HEK293 (cell line): Measurements from ENCODE around the gene SPEM1.

Experiments
- AEBP2 ChIP-seq: fragments of 450-650 bp; formaldehyde crosslinking; IDR thresholded peaks from 2 replicates; pipeline ENCODE4 v1.5.1; 2016; ENCODE audit warnings: missing biosample characterization, missing genetic modification characterization, borderline replicate concordance
- BCL11A ChIP-seq: fragments of 450-650 bp; formaldehyde crosslinking; IDR thresholded peaks from 2 replicates; pipeline ENCODE4 v1.5.1; 2016; ENCODE audit warnings: low read depth, missing biosample characterization, missing genetic modification characterization
- FEZF1 ChIP-seq: fragments of 450-650 bp; formaldehyde crosslinking; IDR thresholded peaks from 2 replicates; pipeline ENCODE4 v1.5.1; 2016; ENCODE audit warnings: missing biosample characterization, missing genetic modification characterization
- IKZF3 ChIP-seq: fragments of 450-650 bp; IDR thresholded peaks from 2 replicates; pipeline ENCODE4 v1.5.0; 2018; ENCODE audit warnings: missing biosample characterization, mild to moderate bottlenecking, missing genetic modification characterization, moderate library complexity
- INSM2 ChIP-seq: fragments of 450-650 bp; formaldehyde crosslinking; IDR thresholded peaks from 2 replicates; pipeline ENCODE4 v1.5.1; 2016; ENCODE audit warnings: missing biosample characterization, missing genetic modification characterization
- KLF16 ChIP-seq: fragments of 450-650 bp; formaldehyde crosslinking; IDR thresholded peaks from 2 replicates; pipeline ENCODE4 v1.5.1; 2017; ENCODE audit warnings: missing biosample characterization, missing genetic modification characterization
- MEIS1 ChIP-seq: sonication (generic); formaldehyde crosslinking; IDR thresholded peaks from 2 replicates; pipeline ENCODE4 v1.8.1; 2022; ENCODE audit warnings: missing genetic modification reagents, mild to moderate bottlenecking, borderline replicate concordance
- OSR2 ChIP-seq: fragments of 450-650 bp; formaldehyde crosslinking; IDR thresholded peaks from 2 replicates; pipeline ENCODE4 v1.5.1; 2016; ENCODE audit warnings: missing biosample characterization, missing genetic modification characterization
- WT1 ChIP-seq: fragments of 450-650 bp; formaldehyde crosslinking; IDR thresholded peaks from 2 replicates; pipeline ENCODE4 v1.5.1; 2016; ENCODE audit warnings: missing biosample characterization, missing genetic modification characterization
- ZBTB1 ChIP-seq: fragments of 450-650 bp; formaldehyde crosslinking; IDR thresholded peaks from 2 replicates; pipeline ENCODE4 v1.5.1; 2016; ENCODE audit warnings: missing biosample characterization, missing genetic modification characterization
- ZBTB20 ChIP-seq: fragments of 450-650 bp; formaldehyde crosslinking; IDR thresholded peaks from 2 replicates; pipeline ENCODE4 v1.5.1; 2016; ENCODE audit warnings: missing biosample characterization, missing genetic modification characterization
- ZBTB48 ChIP-seq: fragments of 450-650 bp; formaldehyde crosslinking; IDR thresholded peaks from 2 replicates; pipeline ENCODE4 v1.5.1; 2016; ENCODE audit warnings: missing biosample characterization, missing genetic modification characterization
- ZEB2 ChIP-seq: fragments of 450-650 bp; formaldehyde crosslinking; IDR thresholded peaks from 2 replicates; pipeline ENCODE4 v1.5.1; 2016; ENCODE audit warnings: missing biosample characterization, missing genetic modification characterization
- ZIC2 ChIP-seq: fragments of 450-650 bp; formaldehyde crosslinking; IDR thresholded peaks from 2 replicates; pipeline ENCODE4 v1.5.1; 2016; ENCODE audit warnings: missing biosample characterization, missing genetic modification characterization
- ZNF214 ChIP-seq: fragments of 450-650 bp; formaldehyde crosslinking; IDR thresholded peaks from 2 replicates; pipeline ENCODE4 v1.5.1; 2017; ENCODE audit warnings: missing biosample characterization, mild to moderate bottlenecking, missing genetic modification characterization, borderline replicate concordance
- ZNF311 ChIP-seq: fragments of 450-650 bp; formaldehyde crosslinking; IDR thresholded peaks from 2 replicates; pipeline ENCODE4 v1.5.1; 2017; ENCODE audit warnings: missing biosample characterization, missing genetic modification characterization, borderline replicate concordance
- ZNF341 ChIP-seq: fragments of 450-650 bp; formaldehyde crosslinking; IDR thresholded peaks from 2 replicates; pipeline ENCODE4; 2016; ENCODE audit warnings: low read depth, missing biosample characterization, missing genetic modification characterization
- ZNF350 ChIP-seq: fragments of 450-650 bp; formaldehyde crosslinking; IDR thresholded peaks from 2 replicates; pipeline ENCODE4 v1.5.0; 2017; ENCODE audit warnings: missing biosample characterization, mild to moderate bottlenecking, missing genetic modification characterization
- ZNF366 ChIP-seq: fragments of 450-650 bp; formaldehyde crosslinking; conservative IDR thresholded peaks from 2 replicates; pipeline ENCODE4 v1.5.1; 2016; ENCODE audit warnings: missing biosample characterization, missing genetic modification characterization
- ZNF394 ChIP-seq: fragments of 450-650 bp; formaldehyde crosslinking; IDR thresholded peaks from 2 replicates; pipeline ENCODE4 v1.5.1; 2016; ENCODE audit warnings: missing biosample characterization, missing genetic modification characterization, mild to moderate bottlenecking, moderate library complexity, borderline replicate concordance
- ZNF404 ChIP-seq: fragments of 450-650 bp; formaldehyde crosslinking; IDR thresholded peaks from 2 replicates; pipeline ENCODE4 v1.5.1; 2017; ENCODE audit warnings: missing biosample characterization, missing genetic modification characterization
- ZNF433 ChIP-seq: fragments of 450-650 bp; formaldehyde crosslinking; IDR thresholded peaks from 2 replicates; pipeline ENCODE4 v1.5.1; 2016; ENCODE audit warnings: missing biosample characterization, missing genetic modification characterization, low read depth
- ZNF449 ChIP-seq: fragments of 450-650 bp; formaldehyde crosslinking; IDR thresholded peaks from 2 replicates; pipeline ENCODE4 v1.5.1; 2017; ENCODE audit warnings: missing biosample characterization, mild to moderate bottlenecking, missing genetic modification characterization, moderate library complexity
- ZNF561 ChIP-seq: fragments of 450-650 bp; IDR thresholded peaks from 2 replicates; pipeline ENCODE4 v1.5.1; 2018; ENCODE audit warnings: missing biosample characterization, missing genetic modification characterization, borderline replicate concordance
- ZNF585B ChIP-seq: fragments of 450-650 bp; formaldehyde crosslinking; IDR thresholded peaks from 2 replicates; pipeline ENCODE4 v1.5.1; 2016; ENCODE audit warnings: missing biosample characterization, missing genetic modification characterization
- ZNF600 ChIP-seq: fragments of 450-650 bp; formaldehyde crosslinking; IDR thresholded peaks from 2 replicates; pipeline ENCODE4 v1.5.1; 2016; ENCODE audit warnings: missing biosample characterization, missing genetic modification characterization
- ZNF624 ChIP-seq: fragments of 450-650 bp; formaldehyde crosslinking; IDR thresholded peaks from 2 replicates; pipeline ENCODE4 v1.5.1; 2017; ENCODE audit warnings: missing biosample characterization, missing genetic modification characterization
- ZNF768 ChIP-seq: fragments of 450-650 bp; formaldehyde crosslinking; IDR thresholded peaks from 2 replicates; pipeline ENCODE4 v1.5.1; 2018; ENCODE audit warnings: missing biosample characterization, mild to moderate bottlenecking, missing genetic modification characterization
- ZNF776 ChIP-seq: fragments of 450-650 bp; formaldehyde crosslinking; IDR thresholded peaks from 2 replicates; pipeline ENCODE4 v1.5.0; 2017; ENCODE audit warnings: missing biosample characterization, missing genetic modification characterization, borderline replicate concordance
- TF ChIP-seq, protein P1 (sequence below): fragments of 450-650 bp; formaldehyde crosslinking; IDR thresholded peaks from 2 replicates; pipeline ENCODE4 v1.5.1; 2016; ENCODE audit warnings: missing biosample characterization, missing genetic modification characterization, borderline replicate concordance

Gene SPEM1

GRCh38 chr17:7403977-7404736, 16.0 kb upstream of the SPEM1 start, which contains the start of gene TMEM256 (continued):
- TF ChIP-seq, protein P1, sequence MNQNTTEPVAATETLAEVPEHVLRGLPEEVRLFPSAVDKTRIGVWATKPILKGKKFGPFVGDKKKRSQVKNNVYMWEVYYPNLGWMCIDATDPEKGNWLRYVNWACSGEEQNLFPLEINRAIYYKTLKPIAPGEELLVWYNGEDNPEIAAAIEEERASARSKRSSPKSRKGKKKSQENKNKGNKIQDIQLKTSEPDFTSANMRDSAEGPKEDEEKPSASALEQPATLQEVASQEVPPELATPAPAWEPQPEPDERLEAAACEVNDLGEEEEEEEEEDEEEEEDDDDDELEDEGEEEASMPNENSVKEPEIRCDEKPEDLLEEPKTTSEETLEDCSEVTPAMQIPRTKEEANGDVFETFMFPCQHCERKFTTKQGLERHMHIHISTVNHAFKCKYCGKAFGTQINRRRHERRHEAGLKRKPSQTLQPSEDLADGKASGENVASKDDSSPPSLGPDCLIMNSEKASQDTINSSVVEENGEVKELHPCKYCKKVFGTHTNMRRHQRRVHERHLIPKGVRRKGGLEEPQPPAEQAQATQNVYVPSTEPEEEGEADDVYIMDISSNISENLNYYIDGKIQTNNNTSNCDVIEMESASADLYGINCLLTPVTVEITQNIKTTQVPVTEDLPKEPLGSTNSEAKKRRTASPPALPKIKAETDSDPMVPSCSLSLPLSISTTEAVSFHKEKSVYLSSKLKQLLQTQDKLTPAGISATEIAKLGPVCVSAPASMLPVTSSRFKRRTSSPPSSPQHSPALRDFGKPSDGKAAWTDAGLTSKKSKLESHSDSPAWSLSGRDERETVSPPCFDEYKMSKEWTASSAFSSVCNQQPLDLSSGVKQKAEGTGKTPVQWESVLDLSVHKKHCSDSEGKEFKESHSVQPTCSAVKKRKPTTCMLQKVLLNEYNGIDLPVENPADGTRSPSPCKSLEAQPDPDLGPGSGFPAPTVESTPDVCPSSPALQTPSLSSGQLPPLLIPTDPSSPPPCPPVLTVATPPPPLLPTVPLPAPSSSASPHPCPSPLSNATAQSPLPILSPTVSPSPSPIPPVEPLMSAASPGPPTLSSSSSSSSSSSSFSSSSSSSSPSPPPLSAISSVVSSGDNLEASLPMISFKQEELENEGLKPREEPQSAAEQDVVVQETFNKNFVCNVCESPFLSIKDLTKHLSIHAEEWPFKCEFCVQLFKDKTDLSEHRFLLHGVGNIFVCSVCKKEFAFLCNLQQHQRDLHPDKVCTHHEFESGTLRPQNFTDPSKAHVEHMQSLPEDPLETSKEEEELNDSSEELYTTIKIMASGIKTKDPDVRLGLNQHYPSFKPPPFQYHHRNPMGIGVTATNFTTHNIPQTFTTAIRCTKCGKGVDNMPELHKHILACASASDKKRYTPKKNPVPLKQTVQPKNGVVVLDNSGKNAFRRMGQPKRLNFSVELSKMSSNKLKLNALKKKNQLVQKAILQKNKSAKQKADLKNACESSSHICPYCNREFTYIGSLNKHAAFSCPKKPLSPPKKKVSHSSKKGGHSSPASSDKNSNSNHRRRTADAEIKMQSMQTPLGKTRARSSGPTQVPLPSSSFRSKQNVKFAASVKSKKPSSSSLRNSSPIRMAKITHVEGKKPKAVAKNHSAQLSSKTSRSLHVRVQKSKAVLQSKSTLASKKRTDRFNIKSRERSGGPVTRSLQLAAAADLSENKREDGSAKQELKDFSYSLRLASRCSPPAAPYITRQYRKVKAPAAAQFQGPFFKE (tag by site-specific recombination), result no peak
- TF ChIP-seq ZBTB20 (tag by site-specific recombination), result no peak
- TF ChIP-seq MEIS1 (CRISPR knock-in tag), result no peak
- 0 out of 2 replicates have a peak, but pooled peaks have one; percentile 56 for TF ChIP-seq KLF16
- TF ChIP-seq ZNF624 (tag by site-specific recombination), result no peak
- no peak for TF ChIP-seq ZNF311 (tag by site-specific recombination)
- peak; percentile 46; the same call in 1 of the 2 replicates for TF ChIP-seq ZIC2 (tag by site-specific recombination)
- TF ChIP-seq ZNF341, result peak; percentile 85
- peak; percentile 70 for TF ChIP-seq ZNF600 (tag by site-specific recombination)
- no peak for TF ChIP-seq ZNF433 (tag by site-specific recombination)
- no peak for TF ChIP-seq ZNF350
- peak; percentile 39; the same call in 1 of the 2 replicates for TF ChIP-seq ZEB2 (tag by site-specific recombination)
- TF ChIP-seq FEZF1 (tag by site-specific recombination), result no peak
- TF ChIP-seq ZNF449 (tag by site-specific recombination), result peak; percentile 78
- TF ChIP-seq WT1 (tag by site-specific recombination), result no peak
- TF ChIP-seq ZNF214 (tag by site-specific recombination), result no peak
- peak; percentile 55; the same call in 1 of the 2 replicates for TF ChIP-seq ZNF366 (tag by site-specific recombination)
- TF ChIP-seq OSR2 (tag by site-specific recombination), result no peak
- no peak for TF ChIP-seq ZBTB48 (tag by site-specific recombination)
- peak; percentile 72; the same call in 1 of the 2 replicates for TF ChIP-seq BCL11A (tag by site-specific recombination)
- no peak for TF ChIP-seq ZNF768 (tag by site-specific recombination)
- peak; percentile 98 for TF ChIP-seq IKZF3
- no peak for TF ChIP-seq ZNF404
- no peak for TF ChIP-seq AEBP2 (tag by site-specific recombination)
- no peak for TF ChIP-seq ZNF561 (tag by site-specific recombination)
- no peak for TF ChIP-seq ZNF585B (tag by site-specific recombination)
- no peak for TF ChIP-seq ZBTB1
- no peak for TF ChIP-seq ZNF394 (tag by site-specific recombination)
- TF ChIP-seq ZNF776 (tag by site-specific recombination), result no peak
- TF ChIP-seq INSM2 (tag by site-specific recombination), result no peak
